ENCODE measurements around the gene LGSN.

Gene LGSN

GRCh38 chr6:63305277-63305676, 14.5 kb downstream of the LGSN start:
- DNase-seq (ENCODE audit: extremely low read depth, low read depth): no peak
- no peak for TF ChIP-seq CTCF (IDR thresholded peaks at IDR 0.05; ENCODE audit: low read depth, low read length)

- TF ChIP-seq CTCF (IDR thresholded peaks at IDR 0.05; ENCODE audit: low read depth, low read length): no peak
Measured at GRCh38 chr6:63303476-63303875, 16.3 kb downstream of the LGSN start.

GRCh38 chr6:63299667-63300066, 20.1 kb downstream of the LGSN start:
- TF ChIP-seq CTCF (IDR thresholded peaks at IDR 0.05; ENCODE audit: low read depth, low read length): no peak
- DNase-seq (ENCODE audit: extremely low read depth, low read depth): no peak

More at GRCh38 chr6:63303476-63303875, 16.3 kb downstream of the LGSN start:
- DNase-seq (ENCODE audit: extremely low read depth, low read depth): no peak

- TF ChIP-seq CTCF (IDR thresholded peaks at IDR 0.05; ENCODE audit: low read depth, low read length): no peak
- no peak for DNase-seq (ENCODE audit: extremely low read depth, low read depth)
Measured at GRCh38 chr6:63295553-63296194, 24.1 kb downstream of the LGSN start.

- DNase-seq (ENCODE audit: extremely low read depth, low read depth): no peak
- no peak for TF ChIP-seq CTCF (IDR thresholded peaks at IDR 0.05; ENCODE audit: low read depth, low read length)
Measured at GRCh38 chr6:63290492-63291058, 29.2 kb downstream of the LGSN start.

GRCh38 chr6:63289269-63289872, 30.4 kb downstream of the LGSN start:
- no peak for DNase-seq (ENCODE audit: extremely low read depth, low read depth)
- TF ChIP-seq CTCF (IDR thresholded peaks at IDR 0.05; ENCODE audit: low read depth, low read length): no peak

GRCh38 chr6:63280639-63281180, 39.1 kb downstream of the LGSN start:
- TF ChIP-seq CTCF (IDR thresholded peaks at IDR 0.05; ENCODE audit: low read depth, low read length): no peak
- DNase-seq (ENCODE audit: extremely low read depth, low read depth): no peak
